ENCODE measurements around the gene ALLC.

The ALLC gene

GRCh38 chr2:3665886-3666612, 8.0 kb downstream of the ALLC start:
- FAIRE-seq (no peak), DNase-seq (ENCODE audit: insufficient read length, low spot score) (no peak)
- no peak for TF ChIP-seq SPI1 (IDR thresholded peaks at IDR 0.05; ENCODE audit: low read depth, low read length)

- DNase-seq (ENCODE audit: insufficient read length, low spot score) = no peak
- no peak for FAIRE-seq
- TF ChIP-seq SPI1 (IDR thresholded peaks at IDR 0.05; ENCODE audit: low read depth, low read length) = no peak
Measured at GRCh38 chr2:3666613-3666975, 8.6 kb downstream of the ALLC start.

- TF ChIP-seq POLR2AphosphoS5 (IDR thresholded peaks at IDR 0.05; ENCODE audit: low read depth, low read length) = no peak
- TF ChIP-seq POU2F2 (IDR thresholded peaks at IDR 0.05; ENCODE audit: low read depth, low read length) = no peak
- no peak for TF ChIP-seq PAX5 (IDR thresholded peaks at IDR 0.05; ENCODE audit: insufficient read depth, low read length, severe bottlenecking)
- TF ChIP-seq POLR2A (IDR thresholded peaks at IDR 0.05; ENCODE audit: low read depth, low read length) = no peak
- no peak for TF ChIP-seq SPI1 (IDR thresholded peaks at IDR 0.05; ENCODE audit: low read depth, low read length)
- TF ChIP-seq TAF1 (IDR thresholded peaks at IDR 0.05; ENCODE audit: low read depth, low read length) = no peak
- FAIRE-seq (no peak), DNase-seq (ENCODE audit: insufficient read length, low spot score) (no peak)
Measured at GRCh38 chr2:3667151-3667631, 9.2 kb downstream of the ALLC start.

- FAIRE-seq = no peak
- TF ChIP-seq SPI1 (IDR thresholded peaks at IDR 0.05; ENCODE audit: low read depth, low read length) (no peak), POLR2AphosphoS5 (IDR thresholded peaks at IDR 0.05; ENCODE audit: low read depth, low read length) (no peak), POU2F2 (IDR thresholded peaks at IDR 0.05; ENCODE audit: low read depth, low read length) (no peak), POLR2A (IDR thresholded peaks at IDR 0.05; ENCODE audit: low read depth, low read length) (no peak), TAF1 (IDR thresholded peaks at IDR 0.05; ENCODE audit: low read depth, low read length) (no peak), PAX5 (IDR thresholded peaks at IDR 0.05; ENCODE audit: insufficient read depth, low read length, severe bottlenecking) (no peak)
- DNase-seq (ENCODE audit: insufficient read length, low spot score) = no peak
Measured at GRCh38 chr2:3669656-3670055, 11.7 kb downstream of the ALLC start.

- FAIRE-seq (no peak), DNase-seq (ENCODE audit: insufficient read length, low spot score) (no peak)
- TF ChIP-seq POLR2A (IDR thresholded peaks at IDR 0.05; ENCODE audit: low read depth, low read length) = no peak
- no peak for TF ChIP-seq TAF1 (IDR thresholded peaks at IDR 0.05; ENCODE audit: low read depth, low read length)
- no peak for TF ChIP-seq PAX5 (IDR thresholded peaks at IDR 0.05; ENCODE audit: insufficient read depth, low read length, severe bottlenecking)
- no peak for TF ChIP-seq SPI1 (IDR thresholded peaks at IDR 0.05; ENCODE audit: low read depth, low read length)
- TF ChIP-seq POU2F2 (IDR thresholded peaks at IDR 0.05; ENCODE audit: low read depth, low read length) = no peak
- no peak for TF ChIP-seq POLR2AphosphoS5 (IDR thresholded peaks at IDR 0.05; ENCODE audit: low read depth, low read length)
Measured at GRCh38 chr2:3670376-3670775, 12.4 kb downstream of the ALLC start.

GRCh38 chr2:3670941-3671340, 12.9 kb downstream of the ALLC start:
- FAIRE-seq (no peak), DNase-seq (ENCODE audit: insufficient read length, low spot score) (no peak)
- TF ChIP-seq SPI1 (IDR thresholded peaks at IDR 0.05; ENCODE audit: low read depth, low read length) (no peak), TAF1 (IDR thresholded peaks at IDR 0.05; ENCODE audit: low read depth, low read length) (no peak), PAX5 (IDR thresholded peaks at IDR 0.05; ENCODE audit: insufficient read depth, low read length, severe bottlenecking) (no peak)

- TF ChIP-seq SPI1 (IDR thresholded peaks at IDR 0.05; ENCODE audit: low read depth, low read length) (no peak), TAF1 (IDR thresholded peaks at IDR 0.05; ENCODE audit: low read depth, low read length) (no peak), POLR2A (IDR thresholded peaks at IDR 0.05; ENCODE audit: low read depth, low read length) (no peak), PAX5 (IDR thresholded peaks at IDR 0.05; ENCODE audit: insufficient read depth, low read length, severe bottlenecking) (no peak), POLR2AphosphoS5 (IDR thresholded peaks at IDR 0.05; ENCODE audit: low read depth, low read length) (no peak), POU2F2 (IDR thresholded peaks at IDR 0.05; ENCODE audit: low read depth, low read length) (no peak)
- no peak for FAIRE-seq
- DNase-seq (ENCODE audit: insufficient read length, low spot score) = no peak
Measured at GRCh38 chr2:3672861-3673678, 15.1 kb downstream of the ALLC start.

- no peak for TF ChIP-seq POLR2A (IDR thresholded peaks at IDR 0.05; ENCODE audit: low read depth, low read length)
- TF ChIP-seq TAF1 (IDR thresholded peaks at IDR 0.05; ENCODE audit: low read depth, low read length) = no peak
- no peak for TF ChIP-seq PAX5 (IDR thresholded peaks at IDR 0.05; ENCODE audit: insufficient read depth, low read length, severe bottlenecking)
- TF ChIP-seq SPI1 (IDR thresholded peaks at IDR 0.05; ENCODE audit: low read depth, low read length) = no peak
- TF ChIP-seq POLR2AphosphoS5 (IDR thresholded peaks at IDR 0.05; ENCODE audit: low read depth, low read length) = no peak
- no peak for TF ChIP-seq POU2F2 (IDR thresholded peaks at IDR 0.05; ENCODE audit: low read depth, low read length)
- FAIRE-seq = no peak
- no peak for DNase-seq (ENCODE audit: insufficient read length, low spot score)
Measured at GRCh38 chr2:3674066-3674845, 16.3 kb downstream of the ALLC start.

GRCh38 chr2:3675687-3676086, 17.7 kb downstream of the ALLC start:
- no peak for DNase-seq (ENCODE audit: insufficient read length, low spot score)
- FAIRE-seq = no peak
- no peak for TF ChIP-seq POLR2AphosphoS5 (IDR thresholded peaks at IDR 0.05; ENCODE audit: low read depth, low read length)
- TF ChIP-seq TAF1 (IDR thresholded peaks at IDR 0.05; ENCODE audit: low read depth, low read length) = no peak
- TF ChIP-seq POU2F2 (IDR thresholded peaks at IDR 0.05; ENCODE audit: low read depth, low read length) = no peak
- no peak for TF ChIP-seq POLR2A (IDR thresholded peaks at IDR 0.05; ENCODE audit: low read depth, low read length)
